ENCODE data around the gene SYCN. TPM values are rescaled to one million over a fixed set of nuclear protein-coding genes. Genes with fewer than 3 reads are reported as not detected.

The SYCN gene
- polyA plus RNA-seq, 3 donors: not detected

GRCh38 chr19:39183104-39183503 is 21.0 kb downstream of the SYCN start:
- Histone ChIP-seq H3K27ac (ENCODE audit: low read depth in 1 of 2, low read length in 2 of 2) (no peak overlapping the region), H3K4me3 (replicated peaks in 1 of 3; ENCODE audit: low read depth in 2 of 3, low read length in 3 of 3) (no peak overlapping the region), H3K79me2 (ENCODE audit: insufficient read depth, low read length) (no peaks in the 10 kb centered on the region), H3K9me3 (replicated peaks in 1 of 2; ENCODE audit: control insufficient read depth in 1 of 2, insufficient read depth in 1 of 2, low read length in 2 of 2) (no peaks in the 10 kb centered on the region), H2AFZ (ENCODE audit: insufficient read depth, low read depth, low read length, poor library complexity, severe bottlenecking) (no peak overlapping the region), H3K27me3 (ENCODE audit: control insufficient read depth in 2 of 2, insufficient read depth in 2 of 2, low read length in 2 of 2) (no peaks in the 10 kb centered on the region), H3K4me2 (replicated peaks; ENCODE audit: extremely low read depth, low read length, poor library complexity, severe bottlenecking) (no peak overlapping the region), H3K36me3 (replicated peaks in 1 of 2; ENCODE audit: control insufficient read depth in 1 of 2, insufficient read depth in 2 of 2, low read length in 2 of 2) (peaks cover 12 to 17% of the 10 kb centered on the region in 2 donors), H3K4me1 (ENCODE audit: control insufficient read depth in 1 of 2, insufficient read depth in 2 of 2, low read length in 2 of 2) (no peaks in the 10 kb centered on the region), H4K20me1 (ENCODE audit: insufficient read depth, low read length) (no peaks in the 10 kb centered on the region), H3K9ac (ENCODE audit: insufficient read depth, low read length, poor library complexity, severe bottlenecking) (no peak overlapping the region)
- Mint-ChIP-seq H3K4me3 (no peak overlapping the region), H3K27me3 (ENCODE audit: low read depth in 3 of 3) (peaks cover 3 to 4% (median 4%) of the 10 kb centered on the region in 3 donors), H3K4me1 (no peaks in the 10 kb centered on the region), H3K9me3 (peaks cover 0 to 2% (median 0%) of the 10 kb centered on the region in 7 donors), H3K27ac (peak overlapping the region in 1 of 7 donors; percentile 30), H3K36me3 (peaks cover 12 to 23% of the 10 kb centered on the region in 2 donors)
- 93% methylated on average over 2 of the region's 8 CpGs for WGBS (ENCODE audit: insufficient coverage)
- TF ChIP-seq, protein P1, sequence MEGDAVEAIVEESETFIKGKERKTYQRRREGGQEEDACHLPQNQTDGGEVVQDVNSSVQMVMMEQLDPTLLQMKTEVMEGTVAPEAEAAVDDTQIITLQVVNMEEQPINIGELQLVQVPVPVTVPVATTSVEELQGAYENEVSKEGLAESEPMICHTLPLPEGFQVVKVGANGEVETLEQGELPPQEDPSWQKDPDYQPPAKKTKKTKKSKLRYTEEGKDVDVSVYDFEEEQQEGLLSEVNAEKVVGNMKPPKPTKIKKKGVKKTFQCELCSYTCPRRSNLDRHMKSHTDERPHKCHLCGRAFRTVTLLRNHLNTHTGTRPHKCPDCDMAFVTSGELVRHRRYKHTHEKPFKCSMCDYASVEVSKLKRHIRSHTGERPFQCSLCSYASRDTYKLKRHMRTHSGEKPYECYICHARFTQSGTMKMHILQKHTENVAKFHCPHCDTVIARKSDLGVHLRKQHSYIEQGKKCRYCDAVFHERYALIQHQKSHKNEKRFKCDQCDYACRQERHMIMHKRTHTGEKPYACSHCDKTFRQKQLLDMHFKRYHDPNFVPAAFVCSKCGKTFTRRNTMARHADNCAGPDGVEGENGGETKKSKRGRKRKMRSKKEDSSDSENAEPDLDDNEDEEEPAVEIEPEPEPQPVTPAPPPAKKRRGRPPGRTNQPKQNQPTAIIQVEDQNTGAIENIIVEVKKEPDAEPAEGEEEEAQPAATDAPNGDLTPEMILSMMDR (IDR thresholded peaks at IDR 0.05): no peak
- intact Hi-C loops (cut with micrococcal nuclease): no loop called here
- no peak for DNase-seq

GRCh38 chr19:39182174-39182505 is 21.9 kb downstream of the SYCN start:
- Histone ChIP-seq H3K36me3 (replicated peaks in 1 of 2; ENCODE audit: control insufficient read depth in 1 of 2, insufficient read depth in 2 of 2, low read length in 2 of 2) (peaks cover 21 to 27% of the 10 kb centered on the region in 2 donors), H3K4me3 (replicated peaks in 1 of 3; ENCODE audit: low read depth in 2 of 3, low read length in 3 of 3) (no peak overlapping the region), H3K4me2 (replicated peaks; ENCODE audit: extremely low read depth, low read length, poor library complexity, severe bottlenecking) (no peak overlapping the region), H3K4me1 (ENCODE audit: control insufficient read depth in 1 of 2, insufficient read depth in 2 of 2, low read length in 2 of 2) (no peaks in the 10 kb centered on the region), H3K27me3 (ENCODE audit: control insufficient read depth in 2 of 2, insufficient read depth in 2 of 2, low read length in 2 of 2) (no peaks in the 10 kb centered on the region), H3K9me3 (replicated peaks in 1 of 2; ENCODE audit: control insufficient read depth in 1 of 2, insufficient read depth in 1 of 2, low read length in 2 of 2) (no peaks in the 10 kb centered on the region), H3K79me2 (ENCODE audit: insufficient read depth, low read length) (no peaks in the 10 kb centered on the region), H3K9ac (ENCODE audit: insufficient read depth, low read length, poor library complexity, severe bottlenecking) (no peak overlapping the region), H4K20me1 (ENCODE audit: insufficient read depth, low read length) (no peaks in the 10 kb centered on the region), H2AFZ (ENCODE audit: insufficient read depth, low read depth, low read length, poor library complexity, severe bottlenecking) (no peak overlapping the region), H3K27ac (ENCODE audit: low read depth in 1 of 2, low read length in 2 of 2) (no peak overlapping the region)
- H3K36me3 Mint-ChIP-seq: peaks cover 14 to 32% of the 10 kb centered on the region in 2 donors
- TF ChIP-seq, protein P1 (IDR thresholded peaks at IDR 0.05): no peak
- peaks cover 3% of the 10 kb centered on the region in 3 donors for H3K27me3 Mint-ChIP-seq (ENCODE audit: low read depth in 3 of 3)
- no peak overlapping the region for H3K27ac Mint-ChIP-seq
- peaks cover 0 to 2% (median 0%) of the 10 kb centered on the region in 7 donors for H3K9me3 Mint-ChIP-seq
- intact Hi-C loops (cut with micrococcal nuclease): no loop called here
- whole genome bisulfite sequencing (ENCODE audit: insufficient coverage): no CpG with 5 or more reads among the region's 4 CpGs
- no peak for DNase-seq
- H3K4me1 Mint-ChIP-seq: no peaks in the 10 kb centered on the region
- H3K4me3 Mint-ChIP-seq: no peak overlapping the region
